Stimulated activated CD8-positive, alpha-beta memory T cell treated with anti-CD3 and anti-CD28 coated beads, Interleukin-12 subunit alpha, Interleukin-12 subunit beta, amount 100 ng/mL, for 1 hour (primary cell): ENCODE measurements around the gene ANKRD40CL.
A peak's percentile ranks its signal among the peaks of the same experiment; 100 is the strongest.
"Not testable (repeated sequence)": the region's sequence is repeated elsewhere in the genome, so short reads cannot be mapped to it uniquely, and the experiment has no call there.

Experiments
- DNase-seq: peaks from one replicate; pipeline ENCODE4 v3.0.0-alpha.2; 2020; ENCODE audit warnings: low read depth

ANKRD40CL gene

GRCh38 chr17:50758989-50759544 is 8.3 kb downstream of the ANKRD40CL start:
- no peak for DNase-seq

DNA sequence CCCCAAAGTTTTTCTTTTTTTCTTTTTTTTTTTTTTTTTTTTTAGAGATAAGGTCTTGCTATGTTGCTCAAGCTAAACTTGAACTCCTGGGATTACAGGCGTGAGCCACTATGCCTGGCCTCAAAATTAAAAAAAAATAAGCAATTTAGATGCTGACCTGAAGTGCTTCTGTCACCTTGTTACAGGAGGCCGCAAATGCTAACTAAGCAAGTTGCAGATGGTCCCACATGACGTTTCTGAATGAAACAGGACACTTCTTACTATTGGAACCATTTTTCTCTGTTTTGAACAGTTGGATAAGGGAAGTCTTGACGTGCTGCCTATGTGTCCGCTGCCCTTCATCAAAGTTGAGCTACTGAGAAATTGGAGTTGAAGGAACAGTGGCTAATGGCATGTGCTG is 8.8 kb downstream of the ANKRD40CL start:
- DNase-seq, result no peak

DNA sequence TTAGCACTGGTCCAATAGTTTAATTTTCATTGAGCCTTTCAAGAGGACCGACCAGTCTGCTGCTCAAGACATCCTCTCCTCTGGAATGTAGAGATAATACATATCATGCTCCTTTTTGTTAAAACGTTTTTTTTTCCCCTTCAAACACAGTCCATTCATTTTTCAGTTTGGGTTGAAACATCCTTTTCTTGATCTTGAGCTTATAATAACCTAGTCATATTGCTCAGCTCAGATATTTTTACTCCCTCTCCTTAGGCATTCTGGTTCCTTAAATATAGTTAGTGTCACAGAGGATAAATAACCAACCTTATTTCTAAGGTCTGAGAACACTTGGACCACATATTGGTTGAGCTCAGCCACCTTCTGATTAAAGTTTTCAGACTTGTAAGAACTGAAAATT is 12.8 kb downstream of the ANKRD40CL start:
- no peak for DNase-seq

DNA sequence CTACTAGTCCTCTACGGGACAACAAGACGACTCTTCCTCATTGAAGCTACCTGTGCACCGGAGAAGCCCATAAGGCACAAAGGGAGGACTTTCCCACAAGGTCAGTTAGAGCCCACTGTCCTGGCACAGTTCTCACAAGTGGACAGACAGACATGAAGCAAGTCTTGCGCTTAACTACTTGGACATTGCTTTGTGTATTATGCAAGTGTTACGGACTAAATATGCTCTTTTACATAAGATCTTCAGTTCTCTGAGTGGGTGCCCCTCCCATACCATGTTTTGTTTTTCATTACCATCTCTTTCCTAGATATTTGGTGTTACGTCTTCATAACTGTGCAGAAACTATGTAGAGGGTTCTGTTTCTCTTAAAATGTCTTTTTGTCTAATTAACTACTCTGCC is 18.1 kb downstream of the ANKRD40CL start:
- no peak for DNase-seq

- no peak for DNase-seq
Observed at GRCh38 chr17:50745631-50746030, 21.7 kb downstream of the ANKRD40CL start.

GRCh38 chr17:50739098-50739497 is 28.2 kb downstream of the ANKRD40CL start:
- no peak for DNase-seq

GRCh38 chr17:50737118-50737698 is 30.1 kb downstream of the ANKRD40CL start:
- no peak for DNase-seq

- DNase-seq, result no peak
Observed at GRCh38 chr17:50735287-50735686, 32.0 kb downstream of the ANKRD40CL start.

GRCh38 chr17:50731575-50732460 is 35.5 kb downstream of the ANKRD40CL start:
- DNase-seq, result no peak

GRCh38 chr17:50728881-50729765 is 38.2 kb downstream of the ANKRD40CL start:
- DNase-seq, result no peak

- DNase-seq, result no peak
Observed at GRCh38 chr17:50728112-50728429, 39.2 kb downstream of the ANKRD40CL start.

DNA sequence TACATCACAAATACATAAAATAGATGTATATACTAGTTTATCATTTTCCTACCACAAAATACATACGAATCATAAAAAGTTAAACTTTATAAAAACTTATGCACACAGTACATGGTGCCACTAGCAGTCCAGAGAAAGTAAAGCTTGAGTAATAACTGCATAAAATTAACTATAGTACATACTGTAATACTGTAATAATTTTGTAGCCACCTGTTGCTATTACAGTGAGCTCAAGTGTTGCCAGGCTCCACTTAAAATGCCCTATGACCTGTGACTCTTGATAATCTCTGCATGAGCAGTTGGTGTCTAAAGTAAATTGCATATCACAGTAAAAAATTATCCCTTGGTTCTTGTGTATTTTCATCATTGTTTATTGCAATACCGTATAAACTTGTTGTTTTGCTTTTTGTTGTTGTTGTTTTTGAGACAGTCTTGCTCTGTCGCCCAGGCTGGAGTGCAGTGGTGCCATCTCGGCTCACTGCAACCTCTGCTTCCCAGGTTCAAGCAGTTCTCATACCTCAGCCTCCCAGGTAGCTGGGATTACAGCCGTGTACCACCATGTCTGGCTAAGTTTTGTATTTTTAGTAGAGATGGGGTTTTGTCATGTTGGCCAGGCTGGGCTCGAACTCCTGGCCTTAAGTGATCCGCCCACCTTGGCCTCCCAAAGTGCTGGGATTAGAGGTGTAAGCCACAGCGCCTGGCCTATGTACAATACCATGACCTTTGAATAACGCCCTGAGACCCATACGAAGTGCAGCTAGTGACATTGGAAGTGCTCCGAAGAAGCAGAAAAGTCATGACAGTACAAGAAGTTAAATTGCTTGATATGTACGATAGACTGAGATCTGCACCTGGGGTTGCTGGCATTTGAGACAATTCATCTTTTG is 41.3 kb downstream of the ANKRD40CL start:
- DNase-seq, result no peak

- not testable (repeated sequence) for DNase-seq
Observed at GRCh38 chr17:50724622-50725021, 42.7 kb downstream of the ANKRD40CL start.

DNA sequence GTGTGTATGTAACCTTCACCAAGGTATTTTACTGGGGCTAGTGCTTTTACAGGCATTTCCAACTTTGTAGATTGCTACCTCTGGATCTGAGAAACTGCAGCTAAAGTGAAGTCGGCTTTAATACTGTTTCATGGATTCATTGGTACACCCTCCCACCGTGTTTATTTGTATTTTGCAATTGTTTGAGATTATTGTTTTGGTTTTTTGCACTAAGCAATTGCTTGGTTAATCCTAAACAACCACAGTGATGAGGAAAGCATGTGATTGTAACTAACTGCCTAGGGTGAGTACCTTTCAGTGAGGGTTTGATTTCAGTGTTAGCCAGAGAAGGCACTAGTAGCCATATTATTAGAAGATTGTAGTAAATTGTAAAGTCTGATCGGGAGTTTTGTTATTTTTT is 44.6 kb downstream of the ANKRD40CL start:
- DNase-seq, result no peak

DNA sequence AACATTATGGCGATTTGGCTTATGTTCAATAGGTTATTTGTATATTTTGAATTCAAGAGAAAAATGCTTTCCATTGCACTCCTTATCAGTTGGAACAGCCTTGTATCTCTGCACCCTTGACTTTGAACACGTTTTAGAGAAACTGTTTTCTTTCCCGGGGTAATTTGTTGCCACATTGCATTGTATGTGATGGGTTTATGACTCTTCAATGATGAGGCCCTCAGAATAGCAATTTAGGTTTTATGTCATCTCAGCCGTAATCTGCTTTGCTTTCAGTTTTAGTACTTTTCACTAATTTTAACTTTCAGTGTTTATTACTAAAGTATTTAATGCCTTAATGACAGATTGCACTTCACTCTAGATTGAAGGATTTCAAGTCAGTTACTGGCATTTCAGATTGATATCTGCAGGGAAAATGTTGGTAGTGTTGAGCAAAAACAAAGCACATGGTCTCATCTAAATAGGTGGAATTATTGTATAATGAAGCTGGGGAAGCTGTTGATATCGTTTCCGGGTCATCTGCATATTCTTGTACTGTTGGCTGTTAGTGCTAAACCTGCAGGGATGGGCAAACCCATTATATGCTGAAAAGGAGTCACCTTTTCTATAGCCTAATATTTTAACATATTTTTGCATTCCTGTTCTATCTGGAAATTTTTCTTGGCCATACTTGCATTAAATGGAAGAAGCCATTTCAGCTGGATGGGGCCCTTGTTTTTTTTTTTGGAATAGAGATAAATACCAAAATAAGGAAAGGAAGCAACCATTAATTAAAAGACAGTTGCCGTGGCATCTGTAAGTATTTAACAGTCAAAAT is 45.9 kb downstream of the ANKRD40CL start:
- DNase-seq, result no peak

- DNase-seq, result no peak
Observed at GRCh38 chr17:50719924-50720794, 47.2 kb downstream of the ANKRD40CL start.

- DNase-seq, result peak; percentile 84
Observed at GRCh38 chr17:50719144-50719923, 48.0 kb downstream of the ANKRD40CL start, which contains the start of gene LUC7L3. TSS of gene LUC7L3 (plus strand) at chr17:50719603. CDS start at chr17:50719733, 130 bp downstream.

DNA sequence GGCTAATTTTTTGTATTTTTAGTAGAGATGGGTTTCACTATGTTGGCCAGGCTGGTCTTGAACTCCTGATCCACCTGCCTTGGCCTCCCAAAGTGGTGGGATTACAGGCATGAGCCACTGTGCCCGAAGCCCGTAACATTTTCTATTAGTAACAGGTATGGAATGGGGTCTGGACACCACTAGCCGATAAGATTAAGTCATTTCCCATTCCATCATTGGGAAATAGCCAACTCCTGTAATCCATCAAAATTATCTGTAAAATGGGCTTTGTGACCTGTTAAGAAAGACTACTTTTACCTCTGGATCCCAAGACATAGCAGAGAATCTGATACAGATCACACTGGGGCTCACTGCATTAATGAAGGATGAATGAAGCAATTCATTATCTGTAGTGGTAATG is 51.8 kb downstream of the ANKRD40CL start:
- no peak for DNase-seq

- DNase-seq, result no peak
Observed at GRCh38 chr17:50712641-50713040, 54.7 kb downstream of the ANKRD40CL start.
